CD4-positive, alpha-beta T cell treated with Interleukin-4 for 4 hours (primary cell): ENCODE measurements around the gene TUT1.
A peak's percentile ranks its signal among the peaks of the same experiment; 100 is the strongest.
"Not testable (repeated sequence)": the region's sequence is repeated elsewhere in the genome, so short reads cannot be mapped to it uniquely, and the experiment has no call there.

ENCODE experiments used
- DNase-seq: peaks from one replicate; pipeline ENCODE4 v3.0.0-alpha.2; 2020

Gene TUT1

GRCh38 chr11:62577046-62577714, 14.1 kb downstream of the TUT1 start:
- no peak for DNase-seq

GRCh38 chr11:62575837-62576236, 15.5 kb downstream of the TUT1 start:
- no peak for DNase-seq

GRCh38 chr11:62575156-62575555, 16.2 kb downstream of the TUT1 start:
- DNase-seq: no peak

GRCh38 chr11:62574363-62575071, 16.8 kb downstream of the TUT1 start:
- peak; percentile 2 for DNase-seq

GRCh38 chr11:62573592-62574362, 17.5 kb downstream of the TUT1 start, which contains the start of gene EEF1G:
Gene EEF1G, minus strand, starts transcription at chr11:62573891. Its CDS starts 49 bp downstream, at chr11:62573842.
- peak; percentile 99 for DNase-seq

- DNase-seq: peak; percentile 17
Observed at GRCh38 chr11:62573006-62573591, 18.2 kb downstream of the TUT1 start.

GRCh38 chr11:62572431-62572830, 18.9 kb downstream of the TUT1 start:
- DNase-seq: no peak

GRCh38 chr11:62571493-62571892, 19.8 kb downstream of the TUT1 start:
- not testable (repeated sequence) for DNase-seq

GRCh38 chr11:62570903-62571302, 20.4 kb downstream of the TUT1 start:
- DNase-seq: not testable (repeated sequence)

- DNase-seq: no peak
Observed at GRCh38 chr11:62569611-62570010, 21.7 kb downstream of the TUT1 start.

GRCh38 chr11:62567018-62567633, 24.2 kb downstream of the TUT1 start:
- peak; percentile 1 for DNase-seq

- DNase-seq: no peak
Observed at GRCh38 chr11:62566247-62566646, 25.1 kb downstream of the TUT1 start.

- no peak for DNase-seq
Observed at GRCh38 chr11:62565100-62565802, 26.1 kb downstream of the TUT1 start.

- not testable (repeated sequence) for DNase-seq
Observed at GRCh38 chr11:62561677-62562230, 29.6 kb downstream of the TUT1 start.

GRCh38 chr11:62560566-62561103, 30.7 kb downstream of the TUT1 start:
- peak; percentile 88 for DNase-seq

GRCh38 chr11:62559626-62560025, 31.7 kb downstream of the TUT1 start:
- not testable (repeated sequence) for DNase-seq

GRCh38 chr11:62559204-62559603, 32.1 kb downstream of the TUT1 start:
- DNase-seq: no peak

GRCh38 chr11:62558669-62559068, 32.7 kb downstream of the TUT1 start:
- DNase-seq: no peak

- peak; percentile 78 for DNase-seq
Observed at GRCh38 chr11:62556875-62557631, 34.3 kb downstream of the TUT1 start.

GRCh38 chr11:62556108-62556874, 35.0 kb downstream of the TUT1 start:
- DNase-seq: peak; percentile 94
